ENCODE data around the gene LAMA2. TPM values are rescaled to one million over a fixed set of nuclear protein-coding genes. Genes with fewer than 3 reads are reported as not detected.

LAMA2 gene
- polyA plus RNA-seq, 1 donor from 2014 or later: 2.5 TPM

DNA sequence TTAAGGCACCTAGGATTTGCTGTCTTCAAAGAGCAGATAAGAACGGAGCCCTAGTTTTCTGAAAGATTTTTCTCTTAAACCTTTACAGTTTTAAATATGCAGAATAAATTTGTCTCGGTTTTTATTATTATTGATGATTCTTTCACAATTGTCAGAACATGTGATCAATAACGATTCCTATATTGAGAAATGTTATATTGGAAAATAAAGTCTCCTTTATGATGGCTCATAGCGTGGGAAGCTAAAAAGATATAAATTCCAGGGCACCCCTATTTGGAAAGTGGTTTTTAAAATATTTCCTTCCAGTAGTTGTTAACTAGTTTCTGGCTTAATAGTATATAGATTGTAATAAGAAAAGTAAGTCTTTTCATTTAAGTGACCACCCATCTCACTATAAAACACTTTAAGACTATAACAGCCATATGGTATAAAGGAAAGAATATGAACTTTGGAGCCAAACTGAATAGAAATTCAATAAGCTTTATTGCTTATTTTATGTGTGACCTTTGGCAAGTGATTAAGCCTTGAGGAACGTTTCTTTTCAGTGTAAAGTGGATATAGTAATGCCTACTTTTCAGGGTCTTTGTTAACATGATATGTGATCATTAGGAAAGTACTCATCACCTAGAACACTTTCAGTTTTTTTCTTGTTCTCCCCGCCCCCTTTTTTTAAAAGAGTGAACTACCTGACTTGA, 369.6 kb downstream of the LAMA2 start:
- no peaks in the 10 kb centered on the region for H3F3A ChIP-seq (ENCODE audit: insufficient read depth, low read length, poor library complexity, severe bottlenecking)
- H3K9ac ChIP-seq (ENCODE audit: low read length): no peak overlapping the region
- H3K4me3 ChIP-seq (ENCODE audit: low read length): no peak overlapping the region

DNA sequence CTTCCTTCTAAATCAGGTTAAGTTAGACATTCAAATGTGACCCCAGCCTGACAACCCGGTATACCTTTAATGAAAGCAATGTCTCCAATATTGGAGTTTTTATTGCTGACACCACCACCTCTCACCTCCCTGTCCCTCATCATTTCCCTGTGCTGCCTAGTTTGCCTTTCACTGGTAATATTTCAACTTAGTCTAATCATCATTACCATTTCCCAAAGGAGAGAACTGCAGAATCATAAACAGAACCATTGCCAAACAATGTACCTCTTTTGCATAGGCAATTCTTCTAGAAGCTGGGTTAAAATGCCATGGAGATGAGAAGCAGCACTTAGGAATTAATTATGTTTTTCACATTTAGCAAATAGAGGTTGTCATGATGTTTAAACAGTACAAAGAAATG, 370.3 kb downstream of the LAMA2 start:
- H3K27me3 ChIP-seq (ENCODE audit: insufficient read depth, low read depth, low read length): no peaks in the 10 kb centered on the region
- TF ChIP-seq SMC3 (conservative IDR thresholded peaks at IDR 0.05; ENCODE audit: poor library complexity): no peak
- no peak for TF ChIP-seq MXI1 (conservative IDR thresholded peaks at IDR 0.05; ENCODE audit: poor library complexity, severe bottlenecking)
- TF ChIP-seq EP300 (conservative IDR thresholded peaks at IDR 0.05; ENCODE audit: poor library complexity, severe bottlenecking): no peak
- no peak for TF ChIP-seq TAF1 (IDR thresholded peaks at IDR 0.05; ENCODE audit: low read depth)
- TF ChIP-seq, protein P1, sequence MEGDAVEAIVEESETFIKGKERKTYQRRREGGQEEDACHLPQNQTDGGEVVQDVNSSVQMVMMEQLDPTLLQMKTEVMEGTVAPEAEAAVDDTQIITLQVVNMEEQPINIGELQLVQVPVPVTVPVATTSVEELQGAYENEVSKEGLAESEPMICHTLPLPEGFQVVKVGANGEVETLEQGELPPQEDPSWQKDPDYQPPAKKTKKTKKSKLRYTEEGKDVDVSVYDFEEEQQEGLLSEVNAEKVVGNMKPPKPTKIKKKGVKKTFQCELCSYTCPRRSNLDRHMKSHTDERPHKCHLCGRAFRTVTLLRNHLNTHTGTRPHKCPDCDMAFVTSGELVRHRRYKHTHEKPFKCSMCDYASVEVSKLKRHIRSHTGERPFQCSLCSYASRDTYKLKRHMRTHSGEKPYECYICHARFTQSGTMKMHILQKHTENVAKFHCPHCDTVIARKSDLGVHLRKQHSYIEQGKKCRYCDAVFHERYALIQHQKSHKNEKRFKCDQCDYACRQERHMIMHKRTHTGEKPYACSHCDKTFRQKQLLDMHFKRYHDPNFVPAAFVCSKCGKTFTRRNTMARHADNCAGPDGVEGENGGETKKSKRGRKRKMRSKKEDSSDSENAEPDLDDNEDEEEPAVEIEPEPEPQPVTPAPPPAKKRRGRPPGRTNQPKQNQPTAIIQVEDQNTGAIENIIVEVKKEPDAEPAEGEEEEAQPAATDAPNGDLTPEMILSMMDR (IDR thresholded peaks at IDR 0.05; ENCODE audit: poor library complexity, severe bottlenecking): no peak
- no peak for TF ChIP-seq POLR2AphosphoS5 (IDR thresholded peaks at IDR 0.05)
- TF ChIP-seq EZH2 (IDR thresholded peaks at IDR 0.05; ENCODE audit: borderline replicate concordance, insufficient read depth, low read length, poor library complexity, severe bottlenecking): no peak
- no peak for TF ChIP-seq RAD21 (conservative IDR thresholded peaks at IDR 0.05)
- TF ChIP-seq, protein P2, sequence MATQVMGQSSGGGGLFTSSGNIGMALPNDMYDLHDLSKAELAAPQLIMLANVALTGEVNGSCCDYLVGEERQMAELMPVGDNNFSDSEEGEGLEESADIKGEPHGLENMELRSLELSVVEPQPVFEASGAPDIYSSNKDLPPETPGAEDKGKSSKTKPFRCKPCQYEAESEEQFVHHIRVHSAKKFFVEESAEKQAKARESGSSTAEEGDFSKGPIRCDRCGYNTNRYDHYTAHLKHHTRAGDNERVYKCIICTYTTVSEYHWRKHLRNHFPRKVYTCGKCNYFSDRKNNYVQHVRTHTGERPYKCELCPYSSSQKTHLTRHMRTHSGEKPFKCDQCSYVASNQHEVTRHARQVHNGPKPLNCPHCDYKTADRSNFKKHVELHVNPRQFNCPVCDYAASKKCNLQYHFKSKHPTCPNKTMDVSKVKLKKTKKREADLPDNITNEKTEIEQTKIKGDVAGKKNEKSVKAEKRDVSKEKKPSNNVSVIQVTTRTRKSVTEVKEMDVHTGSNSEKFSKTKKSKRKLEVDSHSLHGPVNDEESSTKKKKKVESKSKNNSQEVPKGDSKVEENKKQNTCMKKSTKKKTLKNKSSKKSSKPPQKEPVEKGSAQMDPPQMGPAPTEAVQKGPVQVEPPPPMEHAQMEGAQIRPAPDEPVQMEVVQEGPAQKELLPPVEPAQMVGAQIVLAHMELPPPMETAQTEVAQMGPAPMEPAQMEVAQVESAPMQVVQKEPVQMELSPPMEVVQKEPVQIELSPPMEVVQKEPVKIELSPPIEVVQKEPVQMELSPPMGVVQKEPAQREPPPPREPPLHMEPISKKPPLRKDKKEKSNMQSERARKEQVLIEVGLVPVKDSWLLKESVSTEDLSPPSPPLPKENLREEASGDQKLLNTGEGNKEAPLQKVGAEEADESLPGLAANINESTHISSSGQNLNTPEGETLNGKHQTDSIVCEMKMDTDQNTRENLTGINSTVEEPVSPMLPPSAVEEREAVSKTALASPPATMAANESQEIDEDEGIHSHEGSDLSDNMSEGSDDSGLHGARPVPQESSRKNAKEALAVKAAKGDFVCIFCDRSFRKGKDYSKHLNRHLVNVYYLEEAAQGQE (IDR thresholded peaks at IDR 0.05; ENCODE audit: borderline replicate concordance): no peak
- no peak overlapping the region for H2AFZ ChIP-seq (ENCODE audit: low read depth, low read length)
- H3K9ac ChIP-seq (ENCODE audit: low read length): no peak overlapping the region
- no peak overlapping the region for H3K27ac ChIP-seq (ENCODE audit: low read length)
- H3K4me2 ChIP-seq (ENCODE audit: low read length): no peak overlapping the region
- no peaks in the 10 kb centered on the region for H3K9me2 ChIP-seq (ENCODE audit: insufficient read depth, low read length)
- no peaks in the 10 kb centered on the region for H3K79me2 ChIP-seq (replicated peaks; ENCODE audit: insufficient read depth, low read length)
- no peaks in the 10 kb centered on the region for H3F3A ChIP-seq (ENCODE audit: insufficient read depth, low read length, poor library complexity, severe bottlenecking)
- H3K36me3 ChIP-seq (ENCODE audit: insufficient read depth, low read length): no peaks in the 10 kb centered on the region
- no peak overlapping the region for H3K4me3 ChIP-seq (ENCODE audit: low read length)
- H3K9me3 ChIP-seq (ENCODE audit: low read length): no peaks in the 10 kb centered on the region
- H4K20me1 ChIP-seq (ENCODE audit: insufficient read depth): no peaks in the 10 kb centered on the region

More for the DNA sequence above, 369.6 kb downstream of the LAMA2 start:
- Histone ChIP-seq H2AFZ (ENCODE audit: low read depth, low read length) (no peak overlapping the region), H3K4me2 (ENCODE audit: low read length) (no peak overlapping the region), H4K20me1 (ENCODE audit: insufficient read depth) (no peaks in the 10 kb centered on the region), H3K9me3 (ENCODE audit: low read length) (no peaks in the 10 kb centered on the region), H3K9me2 (ENCODE audit: insufficient read depth, low read length) (no peaks in the 10 kb centered on the region), H3K79me2 (replicated peaks; ENCODE audit: insufficient read depth, low read length) (no peaks in the 10 kb centered on the region), H3K36me3 (ENCODE audit: insufficient read depth, low read length) (no peaks in the 10 kb centered on the region), H3K27me3 (ENCODE audit: insufficient read depth, low read depth, low read length) (no peaks in the 10 kb centered on the region), H3K27ac (ENCODE audit: low read length) (no peak overlapping the region)
- no peak for TF ChIP-seq MXI1 (conservative IDR thresholded peaks at IDR 0.05; ENCODE audit: poor library complexity, severe bottlenecking)
- TF ChIP-seq EZH2 (IDR thresholded peaks at IDR 0.05; ENCODE audit: borderline replicate concordance, insufficient read depth, low read length, poor library complexity, severe bottlenecking): no peak
- TF ChIP-seq POLR2AphosphoS5 (IDR thresholded peaks at IDR 0.05): no peak
- TF ChIP-seq, protein P1 (IDR thresholded peaks at IDR 0.05; ENCODE audit: poor library complexity, severe bottlenecking): no peak
- TF ChIP-seq TAF1 (IDR thresholded peaks at IDR 0.05; ENCODE audit: low read depth): no peak
- TF ChIP-seq RAD21 (conservative IDR thresholded peaks at IDR 0.05): no peak
- TF ChIP-seq, protein P2 (IDR thresholded peaks at IDR 0.05; ENCODE audit: borderline replicate concordance): no peak
- no peak for TF ChIP-seq EP300 (conservative IDR thresholded peaks at IDR 0.05; ENCODE audit: poor library complexity, severe bottlenecking)
- no peak for TF ChIP-seq SMC3 (conservative IDR thresholded peaks at IDR 0.05; ENCODE audit: poor library complexity)
